Sigmoid colon (tissue), 7 donors: Measurements from ENCODE around the gene ALG6. TPM values are rescaled to one million over a fixed set of nuclear protein-coding genes. Genes with fewer than 3 reads are reported as not detected.

Experiments
- DNase-seq: peaks from one replicate; pipeline ENCODE4 v3.0.0-alpha.2; 2019
- H3K27ac ChIP-seq, 4 donors: fragments of 200-600 bp; sonication (generic); one replicate each; pipeline ENCODE4 v1.5.1; 2016 to 2019; ENCODE audit warnings: mild to moderate bottlenecking in 1 of 4
- H3K27me3 ChIP-seq, 3 donors: fragments of 200-600 bp; sonication (generic); one replicate each; pipeline ENCODE4 v1.5.1; 2019; ENCODE audit warnings: mild to moderate bottlenecking in 1 of 3
- H3K36me3 ChIP-seq, 4 donors: fragments of 200-600 bp; sonication (generic); one replicate each; pipeline ENCODE4 v1.5.1; 2016 to 2019
- H3K4me1 ChIP-seq, 4 donors: fragments of 200-600 bp; sonication (generic); one replicate each; pipeline ENCODE4 v1.5.1; 2017 to 2019
- H3K4me3 ChIP-seq, 4 donors: fragments of 200-600 bp; sonication (generic); one replicate each; pipeline ENCODE4 v1.5.1; 2017 to 2019; ENCODE audit warnings: mild to moderate bottlenecking in 2 of 4, moderate library complexity in 1 of 4
- H3K9me3 ChIP-seq, 4 donors: fragments of 200-600 bp in 3 of 4; sonication (generic) in 3 of 4; one replicate each; pipeline versions ENCODE4 v1.5.1 to v1.6.1; 2013 to 2019
- EP300 ChIP-seq, 4 donors: sonication (generic); formaldehyde crosslinking; IDR thresholded peaks; one replicate each; pipeline ENCODE4 v1.6.1; 2017; ENCODE audit warnings: antibody characterized with exemption in 4 of 4
- POLR2A ChIP-seq, 2 donors: fragments of 450-650 bp; IDR thresholded peaks; one replicate each; pipeline ENCODE4 v1.6.1; 2016; ENCODE audit warnings: antibody characterized with exemption in 2 of 2, mild to moderate bottlenecking in 2 of 2, moderate library complexity in 2 of 2
- POLR2AphosphoS5 ChIP-seq, 4 donors: sonication (generic); formaldehyde crosslinking; IDR thresholded peaks; one replicate each; pipeline ENCODE4 v1.6.1; 2017; ENCODE audit warnings: antibody characterized with exemption in 4 of 4
- WGBS, 2 donors: extraction: QIAGEN DNeasy Blood & Tissue Kit; methylation state at CpG; one replicate each; pipeline ENCODE4 v1.1.7; 2013; 5-methylcytosine and 5-hydroxymethylcytosine counted together
- intact Hi-C: fragments of 100-400 bp; cut with DNase I; formaldehyde crosslinking; loops from one replicate; pipeline ENCODE4 v1.15.1; 2023
- polyA plus RNA-seq, 3 donors: library from polyadenylated mRNA; stranded (reverse); fragments of 200-250 nt; gene quantifications; one replicate each; pipeline ENCODE4 v1.2.3, GENCODE V29; 2013
- small RNA-seq, 3 donors: library from RNA; depleted of rRNA; stranded (forward); fragments of <200 nt; gene quantifications; one replicate each; pipeline ENCODE3, GENCODE V24; 2016
- total RNA-seq, 4 donors: library from RNA; depleted of rRNA; stranded (reverse); fragments of >200 nt; gene quantifications; one replicate each; pipeline ENCODE4 v1.1.0, GENCODE V29; 2016
- TF ChIP-seq, protein P1 (sequence below), 4 experiments: fragments of 450-650 bp in 3 of 4; fragments of 200-600 bp in 1 of 4; IDR thresholded peaks; one replicate each; pipeline ENCODE4 v1.5.1; 2016 to 2019; ENCODE audit warnings: antibody characterized with exemption in 4 of 4, mild to moderate bottlenecking in 3 of 4, moderate library complexity in 2 of 4
- donor health status: healthy with polysubstance abuse.
- donor health status: Bipolar disorder and iron deficiency.
- donor health status: healthy.

Gene ALG6
- total and polyA plus RNA-seq, 7 donors: 3.0 to 11.4 (median 6.3) TPM

DNA sequence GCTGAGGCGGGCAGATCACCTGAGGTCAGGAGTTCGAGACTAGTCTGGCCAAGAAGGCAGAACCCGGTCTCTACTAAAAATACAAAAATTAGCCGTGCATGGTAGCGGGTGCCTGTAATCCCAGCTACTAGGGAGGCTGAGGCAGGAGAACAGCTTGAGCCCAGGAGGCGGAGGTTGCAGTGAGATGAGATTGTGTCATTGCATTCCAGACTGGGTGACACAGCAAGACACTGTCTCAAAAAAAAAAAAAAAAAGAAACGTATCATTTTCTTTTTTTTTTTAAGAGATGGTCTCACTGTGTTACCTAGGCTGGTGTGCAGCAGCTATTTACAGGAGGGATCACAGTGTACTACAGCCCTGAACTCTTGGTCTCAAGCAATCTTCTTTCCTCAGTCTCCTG lies 108.3 kb downstream of the ALG6 start:
- TF ChIP-seq POLR2A (IDR thresholded peaks at IDR 0.05) (no peak), EP300 (IDR thresholded peaks at IDR 0.05) (no peak), POLR2AphosphoS5 (IDR thresholded peaks at IDR 0.05) (no peak)
- TF ChIP-seq, protein P1, sequence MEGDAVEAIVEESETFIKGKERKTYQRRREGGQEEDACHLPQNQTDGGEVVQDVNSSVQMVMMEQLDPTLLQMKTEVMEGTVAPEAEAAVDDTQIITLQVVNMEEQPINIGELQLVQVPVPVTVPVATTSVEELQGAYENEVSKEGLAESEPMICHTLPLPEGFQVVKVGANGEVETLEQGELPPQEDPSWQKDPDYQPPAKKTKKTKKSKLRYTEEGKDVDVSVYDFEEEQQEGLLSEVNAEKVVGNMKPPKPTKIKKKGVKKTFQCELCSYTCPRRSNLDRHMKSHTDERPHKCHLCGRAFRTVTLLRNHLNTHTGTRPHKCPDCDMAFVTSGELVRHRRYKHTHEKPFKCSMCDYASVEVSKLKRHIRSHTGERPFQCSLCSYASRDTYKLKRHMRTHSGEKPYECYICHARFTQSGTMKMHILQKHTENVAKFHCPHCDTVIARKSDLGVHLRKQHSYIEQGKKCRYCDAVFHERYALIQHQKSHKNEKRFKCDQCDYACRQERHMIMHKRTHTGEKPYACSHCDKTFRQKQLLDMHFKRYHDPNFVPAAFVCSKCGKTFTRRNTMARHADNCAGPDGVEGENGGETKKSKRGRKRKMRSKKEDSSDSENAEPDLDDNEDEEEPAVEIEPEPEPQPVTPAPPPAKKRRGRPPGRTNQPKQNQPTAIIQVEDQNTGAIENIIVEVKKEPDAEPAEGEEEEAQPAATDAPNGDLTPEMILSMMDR (IDR thresholded peaks at IDR 0.05): no peak
- H3K27ac ChIP-seq: no peak overlapping the region
- no peaks in the 10 kb centered on the region for H3K27me3 ChIP-seq
- H3K4me3 ChIP-seq: no peak overlapping the region
- WGBS, 2 donors: 87 to 97% methylated on average over 7 of the region's 7 CpGs
- no peak for DNase-seq
- intact Hi-C loops: no loop called here
- no peaks in the 10 kb centered on the region for H3K9me3 ChIP-seq
- no peaks in the 10 kb centered on the region for H3K4me1 ChIP-seq
- H3K36me3 ChIP-seq: no peaks in the 10 kb centered on the region

DNA sequence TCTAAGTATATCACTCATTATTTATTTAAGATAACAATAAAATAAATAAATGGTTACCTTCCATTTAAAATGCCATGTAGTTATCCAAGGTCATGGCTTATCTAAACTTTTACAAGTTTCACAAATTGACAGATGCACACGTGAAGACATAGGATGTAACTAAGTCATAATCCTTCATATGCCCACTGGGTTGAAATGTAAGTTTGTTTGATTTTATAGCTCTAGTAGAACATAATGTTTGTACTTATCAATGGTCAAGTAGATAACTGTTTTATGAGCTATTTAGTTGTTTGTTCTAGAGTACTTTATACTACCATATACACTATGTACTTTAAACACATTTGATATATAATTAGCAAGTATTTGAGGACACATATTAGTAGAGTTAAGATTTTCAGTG lies 112.6 kb downstream of the ALG6 start:
- 18 to 67% methylated on average over 1 of the region's 1 CpG for WGBS, 2 donors
- no peaks in the 10 kb centered on the region for H3K36me3 ChIP-seq
- no peak overlapping the region for H3K4me3 ChIP-seq
- H3K27ac ChIP-seq: no peak overlapping the region
- H3K4me1 ChIP-seq: no peaks in the 10 kb centered on the region
- TF ChIP-seq POLR2AphosphoS5 (IDR thresholded peaks at IDR 0.05): no peak
- no peak for TF ChIP-seq EP300 (IDR thresholded peaks at IDR 0.05)
- no peak for TF ChIP-seq POLR2A (IDR thresholded peaks at IDR 0.05)
- TF ChIP-seq, protein P1 (IDR thresholded peaks at IDR 0.05): no peak
- intact Hi-C loops: no loop called here
- H3K27me3 ChIP-seq: no peaks in the 10 kb centered on the region
- H3K9me3 ChIP-seq: no peaks in the 10 kb centered on the region
- no peak for DNase-seq

DNA sequence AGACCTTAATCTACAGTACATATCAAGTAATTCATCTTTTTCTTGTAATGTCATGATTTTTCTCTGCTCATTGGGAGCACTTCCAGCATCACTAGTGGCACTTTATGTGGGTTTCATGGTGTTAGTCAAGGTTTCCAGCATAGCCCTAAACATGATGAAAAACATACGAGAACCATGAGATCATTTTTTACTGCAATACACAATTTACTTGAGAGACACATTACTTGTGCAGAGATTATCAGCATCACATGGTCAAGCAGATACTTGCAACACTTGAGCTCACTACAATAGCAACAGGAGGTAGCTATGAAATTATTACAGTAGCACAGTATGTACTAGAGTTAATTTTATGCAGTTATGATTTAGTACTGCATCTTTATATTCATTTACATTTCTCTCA lies 119.2 kb downstream of the ALG6 start:
- Histone ChIP-seq H3K27me3 (no peaks in the 10 kb centered on the region), H3K4me1 (peaks cover 0 to 22% (median 8%) of the 10 kb centered on the region in 4 donors), H3K4me3 (no peak overlapping the region), H3K36me3 (no peaks in the 10 kb centered on the region), H3K9me3 (no peaks in the 10 kb centered on the region), H3K27ac (peak overlapping the region in 1 of 4 donors; percentile 16)
- no peak for DNase-seq
- 82 to 91% methylated on average over 1 of the region's 1 CpG for WGBS, 2 donors
- intact Hi-C loops: no loop called here
- no peak for TF ChIP-seq POLR2AphosphoS5 (IDR thresholded peaks at IDR 0.05)
- no peak for TF ChIP-seq EP300 (IDR thresholded peaks at IDR 0.05)
- TF ChIP-seq, protein P1 (IDR thresholded peaks at IDR 0.05): no peak
- TF ChIP-seq POLR2A (IDR thresholded peaks at IDR 0.05): no peak

DNA sequence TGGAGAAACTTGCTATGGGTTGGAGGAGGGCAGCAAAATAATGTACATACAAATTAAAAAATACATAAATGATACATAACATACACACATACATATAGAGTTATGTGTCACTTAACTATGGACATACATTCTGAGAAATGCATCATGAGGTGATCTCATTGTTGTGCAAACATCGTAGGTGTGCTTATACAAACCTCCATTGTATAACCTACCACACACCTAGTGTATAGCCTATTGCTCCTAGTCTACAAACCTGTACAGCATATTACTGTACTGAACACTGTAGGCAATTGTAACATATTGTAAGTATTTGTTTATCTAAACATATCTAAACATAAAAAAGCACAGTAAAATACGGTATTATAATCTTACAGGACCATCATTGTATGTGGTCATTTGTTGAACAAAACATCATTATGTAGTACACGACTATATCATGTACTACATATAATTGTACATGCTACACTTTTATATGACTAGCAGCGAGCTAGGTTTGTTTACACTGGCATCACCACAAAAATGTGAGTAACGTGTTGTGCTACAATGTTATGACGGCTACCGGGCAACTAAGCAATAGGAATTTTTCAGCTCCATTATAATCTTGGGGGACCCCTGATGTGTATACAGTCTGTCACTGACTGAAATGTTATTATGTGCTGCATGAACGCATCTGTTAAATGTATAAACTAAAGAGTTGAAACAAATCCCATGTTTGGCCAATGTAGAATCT lies 120.1 kb downstream of the ALG6 start:
- Histone ChIP-seq H3K36me3 (no peaks in the 10 kb centered on the region), H3K4me1 (peaks cover 0 to 22% (median 8%) of the 10 kb centered on the region in 4 donors), H3K27me3 (no peaks in the 10 kb centered on the region), H3K27ac (peak overlapping the region in 3 of 4 donors; percentile 17 to 67 (median 42)), H3K4me3 (no peak overlapping the region), H3K9me3 (no peaks in the 10 kb centered on the region)
- TF ChIP-seq EP300 (IDR thresholded peaks at IDR 0.05): peak in 1 of 4 donors; percentile 51
- TF ChIP-seq POLR2A (IDR thresholded peaks at IDR 0.05): no peak
- TF ChIP-seq, protein P1 (IDR thresholded peaks at IDR 0.05): no peak
- peak in 2 of 4 donors; percentile 26 to 27 for TF ChIP-seq POLR2AphosphoS5 (IDR thresholded peaks at IDR 0.05)
- no peak for DNase-seq
- WGBS, 2 donors: 17 to 54% methylated on average over 8 of the region's 8 CpGs
- intact Hi-C loops: no loop called here

Small RNA genes lying within 50 kb of the gene (small RNA-seq; reads per million reads assigned to genes)
- 0.11 to 1.2 (median 0.12) reads per million in 3 donors for gene MIR6068
- gene RF00019: 0 reads per million in 3 donors

Other genes with a start within 250 kb of the ALG6 start
- 1 to 10 TPM; 3.1 to 5.0 (median 4.1) TPM for gene FOXD3, start 45.1 kb upstream of the ALG6 start, total RNA-seq
- under 1 TPM in 1 of 3 donors, not detected in 2; 0.31 TPM for gene FOXD3, start 45.1 kb upstream of the ALG6 start, polyA plus RNA-seq
- gene ITGB3BP, start 155.6 kb downstream of the ALG6 start, total RNA-seq: 10 to 100 TPM in 3 of 4 donors, 1 to 10 TPM in 1; 9.4 to 25.3 (median 15.1) TPM
- gene ITGB3BP, start 155.6 kb downstream of the ALG6 start, polyA plus RNA-seq: 10 to 100 TPM; 15.7 to 21.6 (median 17.3) TPM
- gene EFCAB7, start 155.9 kb downstream of the ALG6 start, total RNA-seq: 10 to 100 TPM in 2 of 4 donors, 1 to 10 TPM in 2; 6.9 to 12.8 (median 10.4) TPM
- 1 to 10 TPM; 1.8 to 2.8 (median 2.3) TPM for gene EFCAB7, start 155.9 kb downstream of the ALG6 start, polyA plus RNA-seq
- gene PGM1, start 225.8 kb downstream of the ALG6 start, total RNA-seq: 10 to 100 TPM; 53.3 to 59.6 (median 55.9) TPM
- gene PGM1, start 225.8 kb downstream of the ALG6 start, polyA plus RNA-seq: 10 to 100 TPM; 36.1 to 59.0 (median 53.5) TPM